Hematopoietic multipotent progenitor cell (in vitro differentiated cells): Measurements from ENCODE around the gene BCL7B. TPM values are rescaled to one million over a fixed set of nuclear protein-coding genes. Genes with fewer than 3 reads are reported as not detected.
A peak's percentile ranks its signal among the peaks of the same experiment; 100 is the strongest.
"Not testable (repeated sequence)": the region's sequence is repeated elsewhere in the genome, so short reads cannot be mapped to it uniquely, and the experiment has no call there.

Experiments
- DNase-seq, 3 donors: peaks; one replicate each; pipeline ENCODE4 v3.0.0-alpha.2; 2011 to 2015; ENCODE audit warnings: low read depth in 2 of 3, low spot score in 2 of 3
- total RNA-seq: library from RNA; depleted of rRNA; stranded (reverse); fragments of >200 nt; gene quantifications from one replicate; pipeline ENCODE4 v1.2.3, GENCODE V29; 2012

Gene BCL7B
- total RNA-seq, 1 donor = 16.4 TPM

DNA sequence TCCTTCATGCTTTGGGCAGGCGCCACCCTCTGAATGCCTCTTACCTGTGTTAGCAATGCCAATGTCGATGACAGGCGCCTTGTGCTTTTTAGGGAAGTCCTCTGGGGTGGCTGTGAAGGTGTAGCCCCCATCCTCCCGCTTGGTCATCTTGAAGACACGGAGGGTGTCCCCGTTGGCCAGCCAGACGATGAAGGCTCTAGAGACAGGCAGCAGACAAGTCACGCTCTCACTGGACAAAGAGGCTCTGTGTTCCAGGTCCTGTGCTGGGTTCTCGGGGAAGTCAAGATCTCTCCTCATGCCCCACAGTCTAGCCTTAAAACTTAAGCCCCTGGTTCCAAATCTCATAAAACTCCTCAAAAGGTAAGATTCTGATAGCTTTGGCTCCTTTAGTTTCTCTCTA is 15.8 kb upstream of the BCL7B start:
- no peak for DNase-seq

DNA sequence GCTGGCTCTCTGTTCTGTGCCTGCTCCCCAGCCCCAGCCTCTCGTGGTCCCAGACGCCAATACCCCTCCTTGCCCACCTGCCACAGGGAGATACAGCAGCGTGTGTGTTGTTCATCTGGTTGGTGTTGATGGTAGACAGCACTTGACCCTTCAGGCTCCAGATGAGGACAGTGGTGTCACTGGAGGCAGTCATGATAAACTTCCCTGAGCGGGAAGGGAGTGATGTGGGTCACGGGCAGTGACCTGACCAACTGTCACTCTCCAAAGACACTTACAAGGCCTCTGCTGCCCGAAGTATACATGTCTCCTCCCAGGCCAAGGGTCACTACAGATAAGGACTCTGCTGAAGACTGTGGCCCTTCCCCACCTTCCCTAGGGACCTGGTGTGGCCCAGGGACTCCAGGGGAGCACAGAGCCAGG is 15.3 kb upstream of the BCL7B start:
- no peak for DNase-seq

DNA sequence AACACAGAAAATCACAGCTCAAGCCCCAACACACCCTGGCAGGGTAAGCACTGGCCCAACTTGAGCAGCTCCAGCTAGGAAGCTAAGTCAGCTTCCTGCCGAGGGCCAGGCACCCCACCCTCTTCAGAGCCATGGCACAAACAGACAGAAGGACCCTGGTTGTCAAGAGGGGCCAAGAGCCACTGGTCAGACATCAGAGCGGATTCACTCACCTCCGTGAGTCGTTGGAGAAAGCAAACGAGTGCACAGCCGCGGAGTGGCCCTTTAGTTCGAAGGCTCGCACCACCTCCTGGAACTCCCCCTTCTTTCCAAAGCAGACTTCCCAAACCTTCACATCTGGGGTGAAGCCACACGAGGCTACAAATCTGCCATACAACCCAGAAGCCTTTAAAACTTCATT is 13.5 kb upstream of the BCL7B start:
- no peak for DNase-seq

DNA sequence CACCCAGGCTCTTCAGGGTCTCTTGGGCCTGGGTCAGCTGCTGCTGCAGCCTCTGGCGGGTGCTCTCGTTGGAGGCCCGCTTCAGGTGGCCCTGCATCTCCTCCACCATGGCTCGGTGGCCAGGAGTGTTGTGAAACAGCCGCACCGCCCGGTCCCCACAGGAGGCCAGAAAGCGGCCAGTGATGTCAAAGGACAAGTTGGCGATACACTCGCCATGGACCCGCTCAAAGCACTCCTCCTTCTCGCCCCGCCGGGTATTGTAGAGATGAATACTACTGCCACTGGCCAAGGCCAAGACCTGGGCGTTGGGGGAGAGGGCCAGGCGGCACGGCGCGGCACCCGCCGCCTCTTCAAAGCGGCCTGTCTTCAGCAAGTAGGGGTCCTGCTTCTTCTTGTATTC is 13.0 kb upstream of the BCL7B start:
- no peak for DNase-seq

DNA sequence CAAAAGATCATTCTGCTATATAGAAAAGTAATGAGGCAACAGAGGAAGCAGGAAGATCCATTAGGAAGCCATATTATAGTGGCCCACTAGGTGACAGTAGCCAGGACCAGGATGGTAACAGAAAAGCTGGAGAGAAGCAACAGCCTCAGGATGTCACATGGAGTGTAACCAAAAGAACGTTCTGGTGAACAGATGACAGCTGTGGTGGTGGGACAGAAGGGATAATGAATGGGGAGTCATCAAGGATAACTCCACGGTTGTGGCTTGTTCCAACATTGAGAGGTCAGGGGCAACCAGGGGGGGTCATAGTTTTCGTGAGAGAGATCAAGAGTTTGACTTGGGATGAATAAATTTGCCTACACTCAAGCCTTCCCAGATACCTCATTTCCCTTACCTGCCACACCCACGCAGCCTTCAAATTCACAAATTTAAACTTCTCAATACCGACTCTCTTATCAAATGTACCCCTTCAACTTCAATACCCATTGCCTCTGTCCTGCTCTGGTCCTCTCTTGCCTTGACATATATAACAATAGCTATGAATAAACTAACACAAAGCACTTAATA is 11.6 kb upstream of the BCL7B start:
- DNase-seq = no peak

DNA sequence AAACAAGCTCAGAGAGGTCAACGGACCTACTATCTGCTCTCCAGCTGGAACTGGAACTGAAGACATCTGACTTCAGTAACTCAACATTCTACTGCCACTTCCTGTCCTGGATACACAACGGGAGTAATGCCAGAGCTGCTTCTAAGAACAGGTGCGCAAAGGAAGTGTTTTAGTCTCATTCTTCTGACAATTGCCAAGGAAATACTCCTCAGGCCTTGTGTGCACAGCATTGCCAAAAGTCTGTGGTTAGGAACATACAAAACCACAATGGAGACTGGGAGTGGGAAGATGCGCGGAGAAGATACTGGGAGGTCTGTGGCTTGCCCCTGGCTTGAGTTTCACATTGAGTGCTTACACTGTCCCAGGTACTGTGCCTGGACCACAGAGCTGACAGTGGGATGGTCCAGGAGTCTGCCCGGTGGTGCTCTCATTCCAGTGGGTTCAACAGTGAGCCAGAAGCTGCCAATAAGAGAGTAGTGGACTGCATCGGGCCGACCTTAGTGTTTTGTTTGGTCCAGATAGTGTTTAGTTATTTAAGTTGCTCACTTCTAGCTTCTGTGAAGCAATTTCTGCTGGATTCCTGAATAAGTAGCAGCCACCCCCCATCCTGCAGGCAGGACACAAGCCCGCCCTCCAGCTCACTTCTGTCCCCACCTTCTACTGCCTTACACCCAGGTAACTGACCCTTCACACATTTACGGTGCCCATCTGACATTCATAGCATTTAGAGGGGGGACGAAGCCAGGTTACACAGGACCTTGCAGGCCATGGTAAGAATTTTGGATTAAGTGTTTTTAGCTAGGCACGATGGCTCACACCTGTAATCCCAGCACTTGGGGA is 10.6 kb upstream of the BCL7B start:
- no peak for DNase-seq

DNA sequence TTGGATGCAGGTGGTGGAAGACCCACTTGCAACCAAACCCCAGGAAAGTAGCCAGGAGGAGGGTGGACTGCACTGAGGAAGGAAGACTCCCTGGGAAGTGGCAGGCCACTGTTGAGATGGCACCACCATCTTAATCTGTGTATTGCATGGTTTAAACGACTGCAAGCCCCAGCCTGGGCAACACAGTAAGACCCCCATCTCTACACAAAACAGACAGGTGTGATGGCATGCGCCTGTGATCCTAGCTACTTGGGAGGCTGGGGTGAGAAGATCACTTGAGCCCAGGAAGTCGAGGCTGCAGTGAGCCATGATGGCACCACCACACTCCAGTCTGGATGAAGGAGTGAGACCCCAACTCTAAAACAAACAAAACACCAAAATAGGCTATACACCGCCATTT is 9.7 kb upstream of the BCL7B start:
- DNase-seq = no peak

DNA sequence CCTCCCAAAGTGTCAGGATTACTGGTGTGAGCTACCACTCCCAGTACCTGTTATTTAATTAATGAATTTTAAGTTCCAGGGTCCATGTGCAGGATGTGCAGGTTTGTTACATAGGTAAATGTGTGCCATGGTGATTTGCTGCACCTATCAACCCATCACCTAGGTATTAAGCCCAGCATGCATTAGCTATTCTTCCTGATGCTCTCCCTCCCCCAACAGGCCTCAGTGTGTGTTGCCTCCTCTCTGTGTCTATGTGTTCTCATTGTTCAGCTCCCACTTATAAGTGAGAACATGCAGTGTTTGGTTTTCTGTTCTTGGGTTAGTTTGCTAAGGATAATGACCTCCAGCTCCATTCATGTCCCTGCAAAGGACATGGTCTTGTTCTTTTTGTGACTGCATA is 8.9 kb upstream of the BCL7B start:
- DNase-seq = not testable (repeated sequence)

DNA sequence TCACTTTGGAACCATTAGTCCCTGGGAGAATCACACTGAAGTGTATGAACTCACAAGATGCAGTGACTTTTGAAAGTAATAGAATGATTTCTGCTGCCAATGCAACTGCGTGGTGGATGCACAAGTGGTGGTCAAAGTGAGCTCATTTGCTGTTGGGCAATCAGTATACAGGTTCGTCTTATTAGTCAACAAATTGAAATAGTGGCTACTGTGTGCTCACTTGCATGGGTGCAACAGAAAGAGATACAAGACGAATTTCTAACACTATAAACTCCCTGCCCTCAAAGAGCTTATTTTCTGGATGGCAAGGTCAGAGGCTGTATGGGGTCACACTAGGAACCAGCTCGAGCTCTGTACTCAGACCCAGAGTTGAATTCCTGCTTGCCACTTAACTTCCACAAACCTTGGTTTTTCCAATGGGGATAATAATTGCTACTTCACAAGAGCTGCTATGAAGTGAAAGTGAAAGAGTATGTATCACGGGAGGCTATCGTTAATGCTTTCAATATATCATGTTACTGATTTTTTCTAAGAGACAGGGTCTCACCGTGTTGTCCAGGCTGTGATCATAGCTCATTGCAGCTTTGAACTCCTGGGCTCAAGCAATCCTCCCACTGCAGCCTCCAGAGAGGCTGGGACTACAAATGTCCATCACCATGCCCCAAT is 8.3 kb upstream of the BCL7B start:
- DNase-seq = peak in 1 of 3 donors; percentile 24

DNA sequence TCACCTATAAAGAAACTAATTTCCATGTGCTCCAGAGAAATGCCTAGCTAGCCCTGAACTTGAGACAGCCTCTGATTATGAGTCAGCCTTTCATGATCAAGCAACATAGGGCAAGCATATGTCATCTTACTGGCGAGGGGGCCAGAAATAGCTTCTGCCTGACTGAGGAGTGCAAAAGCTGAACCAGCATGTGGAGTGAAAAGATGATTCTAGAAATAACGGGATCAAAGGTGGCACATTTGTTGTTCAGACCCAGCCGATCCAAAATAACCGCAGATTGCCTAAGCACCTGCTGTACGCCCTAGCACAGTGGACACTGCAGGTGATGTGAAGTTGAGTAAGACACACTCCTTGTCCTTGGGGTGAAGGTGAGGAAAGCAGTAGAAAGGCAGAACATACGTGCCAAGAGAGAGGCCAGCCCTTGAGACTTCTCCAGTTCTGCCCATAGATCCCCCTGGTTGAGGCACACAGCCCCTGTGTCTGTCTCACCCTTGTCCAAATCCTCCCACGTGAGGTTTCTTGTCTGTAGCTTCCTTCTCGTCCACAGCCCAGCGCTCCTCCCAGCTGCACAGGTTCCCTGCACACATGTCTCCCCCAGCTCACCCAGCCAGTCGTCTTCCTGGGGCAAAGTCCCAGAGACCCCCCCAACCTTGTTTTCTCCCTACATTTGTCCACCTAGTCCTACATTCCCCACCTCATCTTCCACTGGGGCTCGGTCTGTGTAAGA is 2.8 kb upstream of the BCL7B start:
- DNase-seq = peak in 1 of 3 donors; percentile 36

DNA sequence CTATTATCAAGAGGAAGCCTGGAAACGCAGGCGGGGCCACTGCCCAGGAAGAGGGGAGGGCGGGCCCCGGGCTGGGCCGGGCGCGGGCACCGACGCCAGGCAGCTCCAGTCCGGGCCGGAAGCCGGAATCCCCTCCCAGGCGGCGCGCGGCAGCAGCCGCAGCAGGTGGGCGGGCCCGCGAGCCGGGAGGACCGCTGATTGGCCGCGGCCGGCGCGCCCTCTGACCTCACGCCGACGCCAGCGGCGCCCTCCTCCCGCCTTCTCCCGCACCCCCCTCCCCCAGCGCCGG is 438 bp downstream of the BCL7B start:
- DNase-seq = peak in 2 of 3 donors; percentile 93 to 94

DNA sequence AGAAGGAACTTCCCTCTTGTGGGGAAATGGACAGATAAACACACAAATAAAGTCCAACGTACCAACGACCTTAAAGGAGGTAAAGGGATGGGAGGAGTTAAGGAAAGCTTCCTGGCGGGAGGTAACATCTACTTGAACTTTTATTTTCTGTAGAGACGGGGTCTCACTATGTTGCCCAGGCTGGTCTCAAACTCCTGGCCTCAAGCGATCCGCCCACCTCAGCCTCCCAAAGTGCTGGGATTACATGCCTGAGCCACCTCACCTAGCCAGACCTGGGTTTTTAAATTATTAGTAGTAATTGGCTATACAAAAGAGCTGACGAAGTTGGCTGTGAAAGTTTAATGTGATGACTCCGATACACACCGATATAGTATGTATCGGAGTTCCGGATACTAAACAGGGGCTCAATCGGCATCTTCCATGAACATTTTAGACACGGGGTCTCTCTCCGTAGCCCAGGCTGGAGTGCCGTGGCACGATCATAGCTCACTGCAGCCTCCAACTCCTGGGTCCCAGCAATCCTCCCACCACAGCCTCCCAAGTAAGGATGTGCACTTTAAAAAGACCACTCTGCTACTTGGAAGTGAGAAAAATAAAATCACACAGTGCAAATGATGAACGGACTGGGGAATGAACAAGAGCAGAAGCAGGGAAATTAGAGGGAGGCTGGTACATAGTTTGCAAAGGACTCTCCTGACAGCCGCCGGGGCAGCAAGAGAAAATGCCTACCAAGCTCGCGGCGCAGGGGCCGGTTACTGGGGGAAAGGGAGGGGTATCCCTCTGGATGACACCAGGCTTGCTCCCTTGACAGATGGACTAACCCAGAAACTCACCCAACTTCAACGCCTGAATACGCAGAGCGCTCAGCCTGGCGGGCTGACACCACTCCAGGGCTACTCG is 1.0 kb downstream of the BCL7B start:
- no peak for DNase-seq

DNA sequence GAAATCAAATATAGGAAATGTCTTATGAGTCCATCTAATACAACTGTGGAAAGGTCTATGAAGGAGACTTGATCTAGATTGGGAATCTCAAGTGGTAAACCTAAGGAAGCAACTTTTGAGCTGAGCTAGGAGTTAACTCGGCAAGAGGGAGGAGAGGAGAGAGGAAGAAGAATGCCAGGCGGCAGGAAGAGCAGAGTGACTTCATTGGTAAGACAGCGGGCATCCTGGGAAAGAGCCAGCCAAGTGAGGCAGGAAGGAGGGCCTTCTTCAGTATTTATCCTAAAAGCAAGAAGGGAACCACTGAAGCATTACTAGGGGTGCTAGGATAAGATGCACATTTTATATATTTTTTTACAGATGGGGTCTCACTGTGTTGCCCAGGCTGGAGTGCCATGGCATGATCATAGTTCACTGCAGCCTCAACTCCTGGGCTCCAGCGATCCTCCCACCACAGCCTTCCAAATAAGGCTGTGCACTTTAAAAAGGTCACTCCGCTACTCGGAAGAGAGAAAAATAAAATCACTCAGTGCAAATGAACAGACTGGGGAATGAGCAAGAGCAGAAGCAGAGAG is 2.0 kb downstream of the BCL7B start:
- no peak for DNase-seq

DNA sequence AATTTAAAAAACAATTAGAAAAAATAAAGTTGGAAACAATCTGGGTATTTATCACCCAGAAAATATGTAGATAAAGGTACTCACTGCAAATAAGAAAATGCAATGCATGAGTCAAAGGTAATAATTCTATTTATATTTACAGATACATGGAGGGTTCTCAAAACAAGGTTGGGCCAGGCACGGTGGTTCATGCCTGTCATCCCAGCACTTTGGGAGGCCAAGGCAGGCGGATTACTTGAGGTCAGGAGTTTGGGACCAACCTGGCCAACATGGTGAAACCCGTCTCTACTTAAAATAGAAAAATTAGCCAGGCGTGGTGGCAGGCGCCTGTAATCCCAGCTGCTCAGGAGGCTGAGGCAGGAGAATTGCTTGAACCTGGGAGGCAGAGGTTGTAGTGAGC is 7.4 kb downstream of the BCL7B start:
- not testable (repeated sequence) for DNase-seq

DNA sequence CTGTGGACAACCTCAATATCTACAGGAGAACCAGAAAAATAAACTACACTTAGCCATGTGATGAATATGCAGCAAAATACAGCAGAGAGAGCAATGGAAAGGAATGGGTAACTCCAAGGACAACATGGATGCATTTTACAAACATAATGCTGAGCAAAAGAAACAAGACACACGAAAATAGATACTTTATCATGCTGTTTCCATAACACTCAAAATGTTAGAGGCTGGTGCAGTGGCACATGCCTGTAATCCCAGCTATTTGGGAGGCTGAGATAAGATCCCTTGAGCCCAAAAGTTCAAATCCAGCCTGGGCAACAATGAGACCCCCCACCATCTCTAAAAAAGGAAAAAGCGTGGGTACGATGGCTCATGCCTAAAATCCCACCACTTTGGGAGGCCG is 8.3 kb downstream of the BCL7B start:
- no peak for DNase-seq

DNA sequence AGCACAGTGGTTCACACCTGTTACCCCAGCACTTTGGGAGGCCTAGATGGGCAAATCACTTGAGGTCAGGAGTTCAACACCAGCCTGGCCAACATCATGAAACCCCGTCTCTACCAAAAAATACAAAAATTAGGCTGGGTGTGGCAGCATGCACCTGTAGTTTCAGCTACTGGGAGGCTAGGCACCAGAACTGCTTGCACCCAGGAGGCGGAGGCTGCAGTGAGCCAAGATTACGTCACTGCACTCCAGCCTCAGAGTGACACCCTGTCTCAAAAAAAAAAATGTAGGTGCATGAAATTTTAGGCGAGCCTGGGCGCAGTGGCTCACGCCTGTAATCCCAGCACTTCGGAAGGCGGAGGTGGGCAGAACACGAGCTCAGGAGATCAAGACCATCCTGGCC is 9.6 kb downstream of the BCL7B start:
- DNase-seq = no peak

DNA sequence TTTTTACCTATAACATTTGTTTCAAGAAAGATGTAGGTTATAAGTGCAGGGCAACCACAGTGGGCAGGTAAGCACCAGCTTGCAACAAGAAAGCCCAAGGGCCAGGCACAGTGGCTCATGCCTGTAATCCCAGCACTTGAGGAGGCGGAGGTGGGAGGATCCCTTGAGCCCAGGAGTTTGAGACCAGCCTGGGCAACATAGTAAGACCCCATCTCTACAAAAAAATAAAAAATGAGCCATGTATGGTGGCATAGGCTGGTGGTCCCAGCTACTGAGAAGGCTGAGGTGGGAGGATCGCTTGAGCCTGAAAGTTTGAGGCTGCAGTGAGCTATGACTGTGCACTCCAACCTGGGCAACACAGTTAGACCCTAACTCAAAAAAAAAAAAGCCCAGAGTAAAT is 12.8 kb downstream of the BCL7B start:
- DNase-seq = no peak

DNA sequence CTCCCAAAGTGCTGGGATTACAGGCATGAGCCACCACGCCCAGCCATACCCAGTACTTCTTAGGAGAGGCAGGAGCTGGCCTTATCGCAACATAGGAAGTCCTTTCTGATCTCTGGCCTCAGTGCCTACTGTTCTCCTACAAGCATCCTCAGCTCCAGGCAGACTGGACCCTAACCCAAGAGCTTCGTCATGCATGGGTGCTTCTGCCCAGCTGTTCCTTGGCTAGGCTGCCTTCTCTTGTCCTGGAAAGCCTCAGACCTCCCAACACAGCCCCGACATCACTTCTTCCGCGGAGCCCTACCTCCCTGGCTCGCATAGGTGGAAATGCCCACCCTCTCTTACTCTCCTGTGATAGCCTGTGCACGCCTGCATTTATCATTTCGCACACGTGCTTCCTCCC is 15.8 kb downstream of the BCL7B start:
- no peak for DNase-seq

DNA sequence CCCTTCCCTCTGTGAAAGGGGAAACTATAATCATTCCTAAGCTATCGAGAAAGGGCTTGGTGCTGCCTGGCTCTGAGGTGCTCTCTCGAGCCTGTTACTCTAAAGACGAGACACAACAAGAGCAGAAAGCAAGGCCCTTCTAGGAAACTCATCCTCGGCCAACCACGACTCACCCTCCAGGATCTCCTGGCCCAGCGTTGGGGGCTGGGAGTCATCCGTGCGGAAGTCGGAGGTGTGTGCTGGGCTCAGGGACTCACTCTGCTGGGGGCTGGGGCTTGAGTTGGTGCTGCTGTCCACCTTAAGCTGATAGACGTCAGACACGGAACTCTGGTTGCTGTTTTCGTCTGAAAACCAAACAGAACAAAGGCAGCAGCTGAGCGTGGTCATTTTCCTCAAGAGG is 17.8 kb downstream of the BCL7B start:
- DNase-seq = no peak

DNA sequence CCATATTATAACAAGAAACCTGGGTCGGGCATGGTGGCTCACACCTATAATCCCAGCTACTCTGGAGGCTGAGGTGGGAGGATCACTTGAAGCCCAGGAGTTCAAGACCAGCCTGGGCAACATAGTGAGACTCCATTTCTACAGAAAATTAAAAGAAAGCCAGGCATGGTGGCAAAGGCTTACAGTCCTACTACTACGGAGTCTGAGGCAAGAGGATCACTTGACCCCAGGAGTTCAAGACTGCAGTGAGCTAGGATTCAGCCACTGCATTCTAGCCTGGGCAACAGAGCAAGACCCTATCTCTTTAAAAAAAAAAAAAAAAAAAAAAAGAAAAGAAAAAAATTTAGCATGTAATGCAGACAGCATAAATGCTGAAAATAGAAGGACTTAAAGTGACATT is 19.0 kb downstream of the BCL7B start:
- not testable (repeated sequence) for DNase-seq
